ENCODE data around the gene ACTN4. TPM values are rescaled to one million over a fixed set of nuclear protein-coding genes. Genes with fewer than 3 reads are reported as not detected.

Gene ACTN4
- polyA plus RNA-seq, 2 donors = 261 to 376 TPM

GRCh38 chr19:38736413-38737280 is 89.2 kb downstream of the ACTN4 start:
- Histone ChIP-seq H3K9me3 (ENCODE audit: control insufficient read depth in 2 of 2, insufficient read depth in 1 of 2, low read depth in 1 of 2, low read length in 1 of 2) (no peaks in the 10 kb centered on the region), H3K27ac (ENCODE audit: low read depth in 2 of 2, low read length in 1 of 2) (peak overlapping the region; percentile 35 to 80), H3K4me1 (ENCODE audit: control insufficient read depth in 2 of 2, insufficient read depth in 2 of 2, low read length in 1 of 2) (peaks cover 2 to 17% of the 10 kb centered on the region in 2 donors), H3K36me3 (ENCODE audit: control insufficient read depth in 2 of 2, insufficient read depth in 2 of 2, low read length in 1 of 2) (peaks cover 0 to 6% of the 10 kb centered on the region in 2 donors), H3K27me3 (ENCODE audit: control insufficient read depth in 1 of 2, insufficient read depth in 2 of 2, low read length in 2 of 2) (no peaks in the 10 kb centered on the region), H3K4me3 (ENCODE audit: low read depth in 1 of 2, low read length in 2 of 2) (peak overlapping the region; percentile 27 to 37)
- WGBS, 2 donors = 7 to 13% methylated on average over 34 to 36 of the region's 36 CpGs

- Histone ChIP-seq H3K9me3 (ENCODE audit: control insufficient read depth in 2 of 2, insufficient read depth in 1 of 2, low read depth in 1 of 2, low read length in 1 of 2) (no peaks in the 10 kb centered on the region), H3K27ac (ENCODE audit: low read depth in 2 of 2, low read length in 1 of 2) (no peak overlapping the region), H3K4me1 (ENCODE audit: control insufficient read depth in 2 of 2, insufficient read depth in 2 of 2, low read length in 1 of 2) (peaks cover 0 to 15% of the 10 kb centered on the region in 2 donors), H3K36me3 (ENCODE audit: control insufficient read depth in 2 of 2, insufficient read depth in 2 of 2, low read length in 1 of 2) (no peaks in the 10 kb centered on the region), H3K4me3 (ENCODE audit: low read depth in 1 of 2, low read length in 2 of 2) (no peak overlapping the region), H3K27me3 (ENCODE audit: control insufficient read depth in 1 of 2, insufficient read depth in 2 of 2, low read length in 2 of 2) (no peaks in the 10 kb centered on the region)
- WGBS, 2 donors = 33 to 41% methylated on average over 21 to 22 of the region's 22 CpGs
Observed at GRCh38 chr19:38737281-38737865, 89.9 kb downstream of the ACTN4 start.

- Histone ChIP-seq H3K27ac (ENCODE audit: low read depth in 2 of 2, low read length in 1 of 2) (no peak overlapping the region), H3K4me1 (ENCODE audit: control insufficient read depth in 2 of 2, insufficient read depth in 2 of 2, low read length in 1 of 2) (peaks cover 0 to 15% of the 10 kb centered on the region in 2 donors), H3K36me3 (ENCODE audit: control insufficient read depth in 2 of 2, insufficient read depth in 2 of 2, low read length in 1 of 2) (no peaks in the 10 kb centered on the region), H3K9me3 (ENCODE audit: control insufficient read depth in 2 of 2, insufficient read depth in 1 of 2, low read depth in 1 of 2, low read length in 1 of 2) (no peaks in the 10 kb centered on the region), H3K27me3 (ENCODE audit: control insufficient read depth in 1 of 2, insufficient read depth in 2 of 2, low read length in 2 of 2) (no peaks in the 10 kb centered on the region), H3K4me3 (ENCODE audit: low read depth in 1 of 2, low read length in 2 of 2) (no peak overlapping the region)
- 96 to 97% methylated on average over 21 of the region's 21 CpGs for WGBS, 2 donors
Observed at GRCh38 chr19:38737921-38738737, 90.7 kb downstream of the ACTN4 start.

GRCh38 chr19:38739440-38740256 is 92.2 kb downstream of the ACTN4 start:
- Histone ChIP-seq H3K27ac (ENCODE audit: low read depth in 2 of 2, low read length in 1 of 2) (peak overlapping the region in 1 of 2 donors; percentile 48), H3K9me3 (ENCODE audit: control insufficient read depth in 2 of 2, insufficient read depth in 1 of 2, low read depth in 1 of 2, low read length in 1 of 2) (no peaks in the 10 kb centered on the region), H3K36me3 (ENCODE audit: control insufficient read depth in 2 of 2, insufficient read depth in 2 of 2, low read length in 1 of 2) (no peaks in the 10 kb centered on the region), H3K4me1 (ENCODE audit: control insufficient read depth in 2 of 2, insufficient read depth in 2 of 2, low read length in 1 of 2) (peaks cover 0 to 8% of the 10 kb centered on the region in 2 donors), H3K27me3 (ENCODE audit: control insufficient read depth in 1 of 2, insufficient read depth in 2 of 2, low read length in 2 of 2) (no peaks in the 10 kb centered on the region), H3K4me3 (ENCODE audit: low read depth in 1 of 2, low read length in 2 of 2) (no peak overlapping the region)
- WGBS, 2 donors = 47 to 57% methylated on average over 16 of the region's 16 CpGs

GRCh38 chr19:38740257-38740592 is 92.8 kb downstream of the ACTN4 start:
- peaks cover 0 to 8% of the 10 kb centered on the region in 2 donors for H3K4me1 ChIP-seq (ENCODE audit: control insufficient read depth in 2 of 2, insufficient read depth in 2 of 2, low read length in 1 of 2)
- H3K4me3 ChIP-seq (ENCODE audit: low read depth in 1 of 2, low read length in 2 of 2) = no peak overlapping the region
- WGBS, 2 donors = 54 to 63% methylated on average over 9 of the region's 9 CpGs
- H3K9me3 ChIP-seq (ENCODE audit: control insufficient read depth in 2 of 2, insufficient read depth in 1 of 2, low read depth in 1 of 2, low read length in 1 of 2) = no peaks in the 10 kb centered on the region
- H3K27me3 ChIP-seq (ENCODE audit: control insufficient read depth in 1 of 2, insufficient read depth in 2 of 2, low read length in 2 of 2) = no peaks in the 10 kb centered on the region
- no peaks in the 10 kb centered on the region for H3K36me3 ChIP-seq (ENCODE audit: control insufficient read depth in 2 of 2, insufficient read depth in 2 of 2, low read length in 1 of 2)
- H3K27ac ChIP-seq (ENCODE audit: low read depth in 2 of 2, low read length in 1 of 2) = no peak overlapping the region

GRCh38 chr19:38740932-38741331 is 93.5 kb downstream of the ACTN4 start:
- H3K4me1 ChIP-seq (ENCODE audit: control insufficient read depth in 2 of 2, insufficient read depth in 2 of 2, low read length in 1 of 2) = peaks cover 0 to 8% of the 10 kb centered on the region in 2 donors
- WGBS, 2 donors = 93 to 97% methylated on average over 2 of the region's 2 CpGs
- H3K27ac ChIP-seq (ENCODE audit: low read depth in 2 of 2, low read length in 1 of 2) = no peak overlapping the region

GRCh38 chr19:38741670-38742069 is 94.2 kb downstream of the ACTN4 start:
- no peak overlapping the region for H3K4me3 ChIP-seq (ENCODE audit: low read depth in 1 of 2, low read length in 2 of 2)
- H3K9me3 ChIP-seq (ENCODE audit: control insufficient read depth in 2 of 2, insufficient read depth in 1 of 2, low read depth in 1 of 2, low read length in 1 of 2) = no peaks in the 10 kb centered on the region
- H3K27me3 ChIP-seq (ENCODE audit: control insufficient read depth in 1 of 2, insufficient read depth in 2 of 2, low read length in 2 of 2) = no peaks in the 10 kb centered on the region
- no peaks in the 10 kb centered on the region for H3K36me3 ChIP-seq (ENCODE audit: control insufficient read depth in 2 of 2, insufficient read depth in 2 of 2, low read length in 1 of 2)
- H3K4me1 ChIP-seq (ENCODE audit: control insufficient read depth in 2 of 2, insufficient read depth in 2 of 2, low read length in 1 of 2) = peaks cover 0 to 6% of the 10 kb centered on the region in 2 donors
- 95% methylated on average over 15 of the region's 15 CpGs for WGBS, 2 donors
- H3K27ac ChIP-seq (ENCODE audit: low read depth in 2 of 2, low read length in 1 of 2) = no peak overlapping the region

More at GRCh38 chr19:38740932-38741331, 93.5 kb downstream of the ACTN4 start:
- H3K27me3 ChIP-seq (ENCODE audit: control insufficient read depth in 1 of 2, insufficient read depth in 2 of 2, low read length in 2 of 2) = no peaks in the 10 kb centered on the region
- H3K4me3 ChIP-seq (ENCODE audit: low read depth in 1 of 2, low read length in 2 of 2) = no peak overlapping the region
- no peaks in the 10 kb centered on the region for H3K36me3 ChIP-seq (ENCODE audit: control insufficient read depth in 2 of 2, insufficient read depth in 2 of 2, low read length in 1 of 2)
- H3K9me3 ChIP-seq (ENCODE audit: control insufficient read depth in 2 of 2, insufficient read depth in 1 of 2, low read depth in 1 of 2, low read length in 1 of 2) = no peaks in the 10 kb centered on the region

GRCh38 chr19:38742296-38742695 is 94.8 kb downstream of the ACTN4 start:
- Histone ChIP-seq H3K4me3 (ENCODE audit: low read depth in 1 of 2, low read length in 2 of 2) (no peak overlapping the region), H3K9me3 (ENCODE audit: control insufficient read depth in 2 of 2, insufficient read depth in 1 of 2, low read depth in 1 of 2, low read length in 1 of 2) (no peaks in the 10 kb centered on the region), H3K27me3 (ENCODE audit: control insufficient read depth in 1 of 2, insufficient read depth in 2 of 2, low read length in 2 of 2) (no peaks in the 10 kb centered on the region), H3K27ac (ENCODE audit: low read depth in 2 of 2, low read length in 1 of 2) (no peak overlapping the region), H3K36me3 (ENCODE audit: control insufficient read depth in 2 of 2, insufficient read depth in 2 of 2, low read length in 1 of 2) (no peaks in the 10 kb centered on the region), H3K4me1 (ENCODE audit: control insufficient read depth in 2 of 2, insufficient read depth in 2 of 2, low read length in 1 of 2) (peaks cover 0 to 5% of the 10 kb centered on the region in 2 donors)
- 94 to 97% methylated on average over 9 of the region's 9 CpGs for WGBS, 2 donors

- Histone ChIP-seq H3K27me3 (ENCODE audit: control insufficient read depth in 1 of 2, insufficient read depth in 2 of 2, low read length in 2 of 2) (no peaks in the 10 kb centered on the region), H3K4me3 (ENCODE audit: low read depth in 1 of 2, low read length in 2 of 2) (no peak overlapping the region), H3K9me3 (ENCODE audit: control insufficient read depth in 2 of 2, insufficient read depth in 1 of 2, low read depth in 1 of 2, low read length in 1 of 2) (no peaks in the 10 kb centered on the region), H3K27ac (ENCODE audit: low read depth in 2 of 2, low read length in 1 of 2) (no peak overlapping the region), H3K36me3 (ENCODE audit: control insufficient read depth in 2 of 2, insufficient read depth in 2 of 2, low read length in 1 of 2) (no peaks in the 10 kb centered on the region), H3K4me1 (ENCODE audit: control insufficient read depth in 2 of 2, insufficient read depth in 2 of 2, low read length in 1 of 2) (peaks cover 0 to 3% of the 10 kb centered on the region in 2 donors)
- 83 to 90% methylated on average over 6 of the region's 6 CpGs for WGBS, 2 donors
Observed at GRCh38 chr19:38742906-38743305, 95.5 kb downstream of the ACTN4 start.
